Measurements from ENCODE around the gene RFT1. TPM values are rescaled to one million over a fixed set of nuclear protein-coding genes. Genes with fewer than 3 reads are reported as not detected.

Gene RFT1
- total and polyA plus RNA-seq, 2 of the 13 experiments (the other 11 are each of a cell fraction or from before 2014, with no cell fraction given): 23.2 to 37.0 TPM

GRCh38 chr3:53109891-53110771 is 20.1 kb downstream of the RFT1 start (continued):
- TF ChIP-seq CERS6 (CRISPR knock-in tag; IDR thresholded peaks at IDR 0.05) (no peak), CTCF (CRISPR knock-in tag; IDR thresholded peaks at IDR 0.05) (peak; percentile 68), RARG (CRISPR knock-in tag; IDR thresholded peaks at IDR 0.05; ENCODE audit: low read depth) (no peak), PPARG (CRISPR knock-in tag; conservative IDR thresholded peaks at IDR 0.05) (0 out of 2 replicates have a peak, but pooled peaks have one; percentile 11), SMAD9 (CRISPR knock-in tag; IDR thresholded peaks at IDR 0.05) (no peak), ZNF224 (CRISPR knock-in tag; IDR thresholded peaks at IDR 0.05) (no peak), ZBTB7A (CRISPR knock-in tag; IDR thresholded peaks at IDR 0.05) (no peak), ZMYM2 (CRISPR knock-in tag; IDR thresholded peaks at IDR 0.05) (no peak), ZFP62 (CRISPR knock-in tag; IDR thresholded peaks at IDR 0.05) (no peak), PAXIP1 (CRISPR knock-in tag; conservative IDR thresholded peaks at IDR 0.05) (no peak), ZNF552 (CRISPR knock-in tag; IDR thresholded peaks at IDR 0.05; ENCODE audit: borderline replicate concordance) (no peak), HNRNPUL1 (IDR thresholded peaks at IDR 0.05; ENCODE audit: low read depth, low read length) (no peak), CENPX (CRISPR knock-in tag; IDR thresholded peaks at IDR 0.05) (no peak), CREM (IDR thresholded peaks at IDR 0.05) (no peak), CREM (CRISPR knock-in tag; IDR thresholded peaks at IDR 0.05) (no peak), WIZ (CRISPR knock-in tag; IDR thresholded peaks at IDR 0.05) (no peak), ARNT2 (CRISPR knock-in tag; IDR thresholded peaks at IDR 0.05; ENCODE audit: low read depth) (no peak), ZNF160 (CRISPR knock-in tag; IDR thresholded peaks at IDR 0.05) (no peak), RAD21 (CRISPR knock-in tag; IDR thresholded peaks at IDR 0.05) (peak; percentile 61), KAT7 (CRISPR knock-in tag; IDR thresholded peaks at IDR 0.05; ENCODE audit: borderline replicate concordance) (no peak), ZNF550 (CRISPR knock-in tag; IDR thresholded peaks at IDR 0.05; ENCODE audit: borderline replicate concordance) (no peak), ZNF205 (CRISPR knock-in tag; IDR thresholded peaks at IDR 0.05) (no peak)
